Neutrophil (primary cell): Measurements from ENCODE around the gene COMMD1.
"Not testable (repeated sequence)": the region's sequence is repeated elsewhere in the genome, so short reads cannot be mapped to it uniquely, and the experiment has no call there.

Source experiments
- H3K27ac ChIP-seq: fragments of 200-600 bp; sonication (generic); 2 replicates; pipeline ENCODE4 v1.5.1; 2016; ENCODE audit warnings: mild to moderate bottlenecking, moderate library complexity
- H3K27me3 ChIP-seq: fragments of 200-600 bp; sonication (generic); 2 replicates; pipeline ENCODE4 v1.6.0; 2016; ENCODE audit warnings: mild to moderate bottlenecking
- H3K36me3 ChIP-seq: fragments of 200-600 bp; sonication (generic); 2 replicates; pipeline ENCODE4 v1.5.1; 2017
- H3K4me1 ChIP-seq, 2 experiments: fragments of 200-600 bp in 1 of 2; sonication (generic) in 1 of 2; 1 replicate in 1 of 2; 2 replicates in 1 of 2; pipeline versions ENCODE4 v1.5.1 to v1.6.1; 2013 to 2016; ENCODE audit warnings: low read depth in 1 of 2, low read length in 1 of 2, mild to moderate bottlenecking in 1 of 2, moderate library complexity in 1 of 2; ENCODE audit not compliant: control insufficient read depth in 1 of 2, insufficient read depth in 1 of 2
- H3K4me3 ChIP-seq, 2 experiments: fragments of 200-600 bp in 1 of 2; sonication (generic) in 1 of 2; 1 replicate in 1 of 2; 2 replicates in 1 of 2; pipeline ENCODE4 v1.5.1; 2013 to 2016; ENCODE audit warnings: low read depth in 1 of 2, low read length in 1 of 2, mild to moderate bottlenecking in 1 of 2, moderate library complexity in 1 of 2
- H3K9me3 ChIP-seq: fragments of 200-600 bp; sonication (generic); 2 replicates; pipeline ENCODE4 v1.5.1; 2016
- CTCF ChIP-seq: fragments of 200-600 bp; sonication (generic); IDR thresholded peaks from 2 replicates; pipeline ENCODE4 v1.5.1; 2016; ENCODE audit warnings: antibody characterized with exemption

Gene COMMD1

GRCh38 chr2:61950571-61951315, 45.3 kb downstream of the COMMD1 start:
- H3K4me1 ChIP-seq: no peaks in the 10 kb centered on the region
- no peak for TF ChIP-seq CTCF

GRCh38 chr2:61951881-61952280, 46.4 kb downstream of the COMMD1 start:
- Histone ChIP-seq H3K4me1 (no peaks in the 10 kb centered on the region), H3K27ac (no peak overlapping the region), H3K4me3 (no peak overlapping the region), H3K36me3 (peaks cover 3% of the 10 kb centered on the region), H3K9me3 (no peaks in the 10 kb centered on the region), H3K27me3 (no peaks in the 10 kb centered on the region)
- no peak for TF ChIP-seq CTCF

More at GRCh38 chr2:61950571-61951315, 45.3 kb downstream of the COMMD1 start:
- no peak overlapping the region for H3K4me3 ChIP-seq
- H3K36me3 ChIP-seq: peaks cover 1% of the 10 kb centered on the region
- H3K9me3 ChIP-seq: no peaks in the 10 kb centered on the region
- no peak overlapping the region for H3K27ac ChIP-seq
- no peaks in the 10 kb centered on the region for H3K27me3 ChIP-seq

GRCh38 chr2:61952288-61952687, 46.8 kb downstream of the COMMD1 start:
- Histone ChIP-seq H3K27me3 (no peaks in the 10 kb centered on the region), H3K36me3 (peaks cover 3% of the 10 kb centered on the region), H3K9me3 (no peaks in the 10 kb centered on the region), H3K27ac (no peak overlapping the region), H3K4me1 (no peaks in the 10 kb centered on the region), H3K4me3 (no peak overlapping the region)
- TF ChIP-seq CTCF: no peak

GRCh38 chr2:61954856-61955255, 49.4 kb downstream of the COMMD1 start:
- not testable (repeated sequence) for H3K27me3 ChIP-seq, H3K4me3 ChIP-seq, H3K9me3 ChIP-seq, H3K36me3 ChIP-seq, H3K4me1 ChIP-seq, H3K27ac ChIP-seq

GRCh38 chr2:61959381-61960293, 54.2 kb downstream of the COMMD1 start:
- Histone ChIP-seq H3K27me3 (no peaks in the 10 kb centered on the region), H3K9me3 (no peaks in the 10 kb centered on the region), H3K4me1 (no peaks in the 10 kb centered on the region), H3K36me3 (peaks cover 3% of the 10 kb centered on the region), H3K27ac (no peak overlapping the region), H3K4me3 (no peak overlapping the region)
- no peak for TF ChIP-seq CTCF
